Esophagus muscularis mucosa (tissue), 3 donors: Measurements from ENCODE around the gene SLC9A4.

Source experiments
- POLR2A ChIP-seq: fragments of 450-650 bp; IDR thresholded peaks from one replicate; pipeline ENCODE4 v1.6.1; 2017; ENCODE audit warnings: antibody characterized with exemption, moderate library complexity, mild to moderate bottlenecking, low read depth
- POLR2AphosphoS5 ChIP-seq, 2 donors: sonication (generic); formaldehyde crosslinking; IDR thresholded peaks; one replicate each; pipeline ENCODE4 v1.6.1; 2017; ENCODE audit warnings: antibody characterized with exemption in 2 of 2
- TF ChIP-seq, protein P1 (sequence below), 3 experiments: fragments of 200-600 bp in 2 of 3; fragments of 450-650 bp in 1 of 3; sonication (generic) in 2 of 3; IDR thresholded peaks; one replicate each; pipeline ENCODE4 v1.5.1; 2017 to 2019; ENCODE audit warnings: antibody characterized with exemption in 3 of 3, mild to moderate bottlenecking in 2 of 3, moderate library complexity in 1 of 3

DNA sequence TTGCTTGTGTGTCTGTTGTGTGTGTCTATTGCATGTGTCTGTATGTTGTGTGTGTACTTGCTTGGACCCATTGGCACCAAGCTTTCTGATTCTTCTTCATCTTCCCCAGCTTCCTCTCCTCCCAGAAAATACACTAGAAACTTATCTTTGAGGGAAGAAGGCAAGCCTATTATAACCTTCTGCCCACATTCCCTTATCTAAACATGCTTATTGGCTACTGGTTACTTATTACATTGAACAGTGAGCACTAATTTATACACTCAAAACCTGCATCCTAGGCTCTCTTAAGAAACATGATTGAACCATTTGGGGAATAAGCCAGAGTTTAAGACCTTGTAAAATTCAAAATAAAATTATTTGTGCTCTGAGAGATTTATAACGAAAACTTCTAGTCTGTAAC, 26.5 kb downstream of the SLC9A4 start:
- TF ChIP-seq, protein P1, sequence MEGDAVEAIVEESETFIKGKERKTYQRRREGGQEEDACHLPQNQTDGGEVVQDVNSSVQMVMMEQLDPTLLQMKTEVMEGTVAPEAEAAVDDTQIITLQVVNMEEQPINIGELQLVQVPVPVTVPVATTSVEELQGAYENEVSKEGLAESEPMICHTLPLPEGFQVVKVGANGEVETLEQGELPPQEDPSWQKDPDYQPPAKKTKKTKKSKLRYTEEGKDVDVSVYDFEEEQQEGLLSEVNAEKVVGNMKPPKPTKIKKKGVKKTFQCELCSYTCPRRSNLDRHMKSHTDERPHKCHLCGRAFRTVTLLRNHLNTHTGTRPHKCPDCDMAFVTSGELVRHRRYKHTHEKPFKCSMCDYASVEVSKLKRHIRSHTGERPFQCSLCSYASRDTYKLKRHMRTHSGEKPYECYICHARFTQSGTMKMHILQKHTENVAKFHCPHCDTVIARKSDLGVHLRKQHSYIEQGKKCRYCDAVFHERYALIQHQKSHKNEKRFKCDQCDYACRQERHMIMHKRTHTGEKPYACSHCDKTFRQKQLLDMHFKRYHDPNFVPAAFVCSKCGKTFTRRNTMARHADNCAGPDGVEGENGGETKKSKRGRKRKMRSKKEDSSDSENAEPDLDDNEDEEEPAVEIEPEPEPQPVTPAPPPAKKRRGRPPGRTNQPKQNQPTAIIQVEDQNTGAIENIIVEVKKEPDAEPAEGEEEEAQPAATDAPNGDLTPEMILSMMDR (IDR thresholded peaks at IDR 0.05) = no peak
- TF ChIP-seq POLR2A (no peak), POLR2AphosphoS5 (IDR thresholded peaks at IDR 0.05) (no peak)
